ENCODE results near the gene MGLL. TPM values are rescaled to one million over a fixed set of nuclear protein-coding genes. Genes with fewer than 3 reads are reported as not detected.

Gene MGLL
- total and polyA plus RNA-seq, 4 donors, result 9.4 to 277 (median 74.2) TPM

- WGBS, result 71% methylated on average over 3 of the region's 3 CpGs
- DNase-seq (ENCODE audit: low spot score), result no peak
- Histone ChIP-seq H3K9me3 (ENCODE audit: control insufficient read depth in 4 of 4, low read length in 3 of 4) (no peaks in the 10 kb centered on the region), H3K27me3 (ENCODE audit: control insufficient read depth in 4 of 4, insufficient read depth in 4 of 4, low read length in 3 of 4) (no peaks in the 10 kb centered on the region), H3K27ac (ENCODE audit: low read depth in 1 of 2, low read length in 2 of 2) (no peak overlapping the region), H3K4me3 (ENCODE audit: low read depth in 1 of 3, low read length in 3 of 3) (no peak overlapping the region), H3K36me3 (ENCODE audit: control insufficient read depth in 4 of 4, insufficient read depth in 3 of 4, low read depth in 1 of 4, low read length in 3 of 4) (peaks cover 5 to 53% (median 14%) of the 10 kb centered on the region in 4 donors), H3K4me1 (ENCODE audit: control insufficient read depth in 4 of 4, insufficient read depth in 4 of 4, low read length in 3 of 4) (peaks cover 0 to 2% (median 0%) of the 10 kb centered on the region in 4 donors), H3K9ac (ENCODE audit: low read depth in 1 of 2, low read length in 2 of 2) (no peak overlapping the region)
- no peak for TF ChIP-seq YY1 (IDR thresholded peaks at IDR 0.05)
- no peak for TF ChIP-seq HNF4A (conservative IDR thresholded peaks at IDR 0.05)
- TF ChIP-seq RAD21 (IDR thresholded peaks at IDR 0.05), result no peak
- no peak for TF ChIP-seq FOXA1 (IDR thresholded peaks at IDR 0.05)
- TF ChIP-seq CTCF (IDR thresholded peaks at IDR 0.05; ENCODE audit: low read depth, low read length, missing input control), result no peak
- no peak for TF ChIP-seq REST (IDR thresholded peaks at IDR 0.05)
- no peak for TF ChIP-seq TAF1 (conservative IDR thresholded peaks at IDR 0.05)
- TF ChIP-seq JUND (IDR thresholded peaks at IDR 0.05), result no peak
- no peak for TF ChIP-seq RXRA (IDR thresholded peaks at IDR 0.05)
- TF ChIP-seq FOXA2 (IDR thresholded peaks at IDR 0.05), result no peak
- no peak for TF ChIP-seq NR2F2 (IDR thresholded peaks at IDR 0.05)
- no peak for TF ChIP-seq SP1 (IDR thresholded peaks at IDR 0.05)
- no peak for TF ChIP-seq ZBTB33 (IDR thresholded peaks at IDR 0.05)
- TF ChIP-seq ATF3 (IDR thresholded peaks at IDR 0.05), result no peak
- no peak for TF ChIP-seq HNF4G (IDR thresholded peaks at IDR 0.05)
- TF ChIP-seq MAX (IDR thresholded peaks at IDR 0.05), result no peak
- TF ChIP-seq EGR1 (IDR thresholded peaks at IDR 0.05; ENCODE audit: low read depth in 2 of 2), result no peak
- no peak for TF ChIP-seq GABPA (IDR thresholded peaks at IDR 0.05 in 1 of 2, conservative IDR thresholded peaks at IDR 0.05 in 1 of 2)
Observed at GRCh38 chr3:127718916-127719290, 103.4 kb downstream of the MGLL start.
